Fibroblast of lung (primary cell): ENCODE measurements around the gene GALNT7. TPM values are rescaled to one million over a fixed set of nuclear protein-coding genes. Genes with fewer than 3 reads are reported as not detected.

Experiments
- DNase-seq, 2 donors: peaks; one replicate each; pipeline versions ENCODE4 v3.0.0 to v3.0.0-alpha.2; 2010; ENCODE audit warnings: low read depth in 2 of 2
- H2AFZ ChIP-seq: 2 replicates; pipeline ENCODE4 v1.5.1; 2012; ENCODE audit warnings: low read length, control low read depth, inconsistent platforms
- H3K27ac ChIP-seq: 2 replicates; pipeline ENCODE4 v1.5.1; 2011; ENCODE audit warnings: low read length, control low read depth; ENCODE audit not compliant: insufficient read depth
- H3K27me3 ChIP-seq: 2 replicates; pipeline ENCODE4 v1.5.1; 2011; ENCODE audit warnings: mild to moderate bottlenecking, low read length; ENCODE audit not compliant: control insufficient read depth, insufficient read depth
- H3K36me3 ChIP-seq: 2 replicates; pipeline ENCODE4 v1.5.1; 2011; ENCODE audit warnings: low read length; ENCODE audit not compliant: control insufficient read depth, insufficient read depth
- H3K4me1 ChIP-seq: 2 replicates; pipeline ENCODE4 v1.5.1; 2011; ENCODE audit warnings: low read length; ENCODE audit not compliant: control insufficient read depth, insufficient read depth; ENCODE audit errors: extremely low read depth
- H3K4me2 ChIP-seq: 2 replicates; pipeline ENCODE4 v1.5.1; 2011; ENCODE audit warnings: low read length, control low read depth; ENCODE audit not compliant: insufficient read depth; ENCODE audit errors: extremely low read depth
- H3K4me3 ChIP-seq, 4 experiments: fragments of 200-600 bp in 1 of 4; sonication (generic) in 1 of 4; replicated peaks in 1 of 4; 2 replicates each; pipeline ENCODE4 v1.5.1; 2011 to 2016; ENCODE audit warnings: low read length in 4 of 4, low read depth in 3 of 4, mild to moderate bottlenecking in 3 of 4, control low read depth in 2 of 4, inconsistent platforms in 1 of 4, mixed read lengths in 1 of 4; ENCODE audit not compliant: insufficient read depth in 1 of 4; ENCODE audit errors: control extremely low read depth in 1 of 4
- H3K79me2 ChIP-seq: 2 replicates; pipeline ENCODE4 v1.5.1; 2012; ENCODE audit warnings: mild to moderate bottlenecking, low read length, inconsistent platforms; ENCODE audit not compliant: control insufficient read depth, insufficient read depth
- H3K9ac ChIP-seq: 2 replicates; pipeline ENCODE4 v1.5.1; 2011; ENCODE audit warnings: mild to moderate bottlenecking, low read length, control low read depth; ENCODE audit not compliant: insufficient read depth
- H3K9me3 ChIP-seq: 2 replicates; pipeline ENCODE4 v1.5.1; 2012; ENCODE audit warnings: low read depth, low read length; ENCODE audit not compliant: control insufficient read depth, insufficient read depth
- H4K20me1 ChIP-seq: 2 replicates; pipeline ENCODE4 v1.5.1; 2011; ENCODE audit warnings: low read length; ENCODE audit not compliant: control insufficient read depth, insufficient read depth; ENCODE audit errors: extremely low read depth
- CTCF ChIP-seq, 2 donors: IDR thresholded peaks in 1 of 2; conservative IDR thresholded peaks in 1 of 2; 1 replicate in 1 of 2; 2 replicates in 1 of 2; pipeline ENCODE4 v1.5.1; 2011 to 2012; ENCODE audit warnings: low read length in 2 of 2, control low read depth in 1 of 2, inconsistent platforms in 1 of 2, low read depth in 1 of 2, mild to moderate bottlenecking in 1 of 2
- EZH2 ChIP-seq: IDR thresholded peaks from 2 replicates; pipeline ENCODE4 v1.5.1; 2012; ENCODE audit warnings: low read length, control low read depth, mild to moderate bottlenecking; ENCODE audit errors: missing control alignments
- polyA plus RNA-seq, 2 donors: library from polyadenylated mRNA; depleted of rRNA in 1 of 2; stranded (reverse) in 1 of 2; unstranded in 1 of 2; fragments of >200 nt; gene quantifications; 2 replicates each; pipeline ENCODE4 v1.2.1, GENCODE V29; 2011 to 2012; ENCODE audit warnings: missing spikeins in 1 of 2
- total RNA-seq: library from RNA; depleted of rRNA; stranded (reverse); fragments of >200 nt; gene quantifications from 2 replicates; pipeline ENCODE4 v1.2.1, GENCODE V29; 2014

The GALNT7 gene
- total and polyA plus RNA-seq, 2 donors (not counting 1 experiment from before 2014, with no cell fraction given), result 40.4 to 45.4 TPM

GRCh38 chr4:173357939-173358338, 189.3 kb downstream of the GALNT7 start:
- no peak overlapping the region for H3K4me2 ChIP-seq
- no peaks in the 10 kb centered on the region for H3K27me3 ChIP-seq
- H3K9me3 ChIP-seq, result no peaks in the 10 kb centered on the region
- H4K20me1 ChIP-seq, result no peaks in the 10 kb centered on the region
- H3K27ac ChIP-seq, result no peak overlapping the region
- no peaks in the 10 kb centered on the region for H3K79me2 ChIP-seq
- H3K4me3 ChIP-seq, result no peak overlapping the region
- no peak for TF ChIP-seq EZH2
- TF ChIP-seq CTCF (conservative IDR thresholded peaks at IDR 0.05 in 1 of 2, IDR thresholded peaks at IDR 0.05 in 1 of 2; ENCODE audit: low read depth in 1 of 2, low read length in 2 of 2), result no peak
- no peak overlapping the region for H2AFZ ChIP-seq
- no peak for DNase-seq
- no peaks in the 10 kb centered on the region for H3K36me3 ChIP-seq
- no peaks in the 10 kb centered on the region for H3K4me1 ChIP-seq
- no peak overlapping the region for H3K9ac ChIP-seq

- peak in 1 of 2 donors; percentile 34 for DNase-seq
- no peaks in the 10 kb centered on the region for H4K20me1 ChIP-seq
These were observed 192.1 kb downstream of the GALNT7 start for GRCh38 chr4:173360587-173361221.

GRCh38 chr4:173362666-173363065, 194.1 kb downstream of the GALNT7 start:
- DNase-seq, result no peak
- no peak overlapping the region for H3K9ac ChIP-seq
- H4K20me1 ChIP-seq, result no peaks in the 10 kb centered on the region
- no peaks in the 10 kb centered on the region for H3K4me1 ChIP-seq
- H2AFZ ChIP-seq, result no peak overlapping the region
- no peaks in the 10 kb centered on the region for H3K27me3 ChIP-seq
- no peaks in the 10 kb centered on the region for H3K79me2 ChIP-seq
- H3K27ac ChIP-seq, result no peak overlapping the region
- TF ChIP-seq CTCF (conservative IDR thresholded peaks at IDR 0.05 in 1 of 2, IDR thresholded peaks at IDR 0.05 in 1 of 2; ENCODE audit: low read depth in 1 of 2, low read length in 2 of 2) (no peak), EZH2 (no peak)
- no peak overlapping the region for H3K4me2 ChIP-seq
- H3K36me3 ChIP-seq, result no peaks in the 10 kb centered on the region
- no peaks in the 10 kb centered on the region for H3K9me3 ChIP-seq
- no peak overlapping the region for H3K4me3 ChIP-seq

More at GRCh38 chr4:173360587-173361221, 192.1 kb downstream of the GALNT7 start:
- Histone ChIP-seq H3K27me3 (no peaks in the 10 kb centered on the region), H3K36me3 (no peaks in the 10 kb centered on the region), H3K9me3 (no peaks in the 10 kb centered on the region), H3K27ac (no peak overlapping the region), H3K79me2 (no peaks in the 10 kb centered on the region), H2AFZ (peak overlapping the region; percentile 52), H3K4me2 (no peak overlapping the region), H3K9ac (no peak overlapping the region), H3K4me1 (no peaks in the 10 kb centered on the region), H3K4me3 (no peak overlapping the region)
- TF ChIP-seq CTCF (conservative IDR thresholded peaks at IDR 0.05 in 1 of 2, IDR thresholded peaks at IDR 0.05 in 1 of 2; ENCODE audit: low read depth in 1 of 2, low read length in 2 of 2), result peak; percentile 23 to 50
- TF ChIP-seq EZH2, result no peak
